GM12801 (cell line): ENCODE measurements around the gene SLC46A3.

Source experiments
- CTCF ChIP-seq: IDR thresholded peaks from one replicate; pipeline ENCODE4 v1.5.1; 2011; ENCODE audit warnings: control low read depth; ENCODE audit not compliant: insufficient read length; ENCODE audit errors: extremely low read depth

SLC46A3 gene

DNA sequence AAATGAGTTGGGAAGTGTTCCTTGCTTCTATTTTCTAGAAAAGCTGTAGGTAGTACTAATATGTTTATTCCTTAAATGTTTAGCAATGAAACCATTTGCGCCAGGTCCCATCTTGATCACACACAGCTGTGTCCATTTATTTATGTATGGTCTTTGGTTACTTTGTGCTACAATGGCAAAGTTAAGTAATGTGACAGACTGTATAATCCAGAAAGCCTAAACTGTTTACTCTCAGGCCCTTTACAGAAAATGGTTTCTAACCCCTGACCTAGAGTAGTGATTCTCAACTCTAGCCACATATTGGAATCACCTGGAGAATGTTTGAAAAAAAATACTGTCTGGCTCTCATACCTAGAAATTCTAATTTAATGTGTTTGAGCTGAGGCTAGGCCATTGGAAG, 21.3 kb downstream of the SLC46A3 start:
- no peak for TF ChIP-seq CTCF

DNA sequence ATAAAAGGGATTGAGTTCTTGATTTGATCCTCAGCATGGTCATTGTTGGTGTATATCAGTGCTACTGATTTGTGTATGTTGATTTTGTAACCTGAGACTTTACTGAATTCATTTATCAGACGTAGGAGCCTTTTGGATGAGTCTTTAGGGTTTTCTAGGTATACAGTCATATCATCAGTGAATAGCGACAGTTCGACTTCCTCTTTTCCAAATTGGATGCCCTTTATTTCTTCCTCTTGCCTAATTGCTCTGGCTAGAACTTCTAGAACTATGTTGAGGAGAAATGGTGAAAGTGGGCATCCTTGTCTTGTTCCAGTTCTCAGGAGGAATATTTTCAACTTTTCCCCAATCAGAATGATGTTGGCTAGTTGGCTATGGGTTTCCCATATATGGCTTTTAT, 32.9 kb downstream of the SLC46A3 start:
- TF ChIP-seq CTCF: no peak

DNA sequence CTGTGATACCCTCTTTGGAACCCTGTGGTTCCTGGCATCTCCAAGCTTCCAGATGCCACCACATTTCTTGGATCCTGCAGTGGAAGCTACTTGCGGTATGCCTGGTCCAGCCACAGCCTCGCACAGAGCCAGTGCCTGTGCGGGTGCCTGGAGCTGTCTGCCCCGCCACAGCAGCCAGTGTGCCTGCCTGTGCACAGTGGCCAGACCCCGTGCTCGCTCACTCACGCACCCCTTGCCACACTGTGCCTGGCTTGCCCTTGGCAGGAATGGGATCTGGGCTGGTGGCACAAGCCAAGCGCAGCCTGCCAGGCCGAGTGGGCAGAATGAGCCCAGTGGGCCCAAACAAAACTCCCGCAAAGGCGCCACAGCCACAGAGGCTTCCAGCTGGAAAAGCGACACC, 33.7 kb downstream of the SLC46A3 start:
- no peak for TF ChIP-seq CTCF

GRCh38 chr13:28684257-28684656, 34.5 kb downstream of the SLC46A3 start:
- TF ChIP-seq CTCF: no peak

GRCh38 chr13:28680541-28680940, 38.2 kb downstream of the SLC46A3 start:
- TF ChIP-seq CTCF: no peak

- TF ChIP-seq CTCF: no peak
These were observed 39.1 kb downstream of the SLC46A3 start for GRCh38 chr13:28679628-28680027.

DNA sequence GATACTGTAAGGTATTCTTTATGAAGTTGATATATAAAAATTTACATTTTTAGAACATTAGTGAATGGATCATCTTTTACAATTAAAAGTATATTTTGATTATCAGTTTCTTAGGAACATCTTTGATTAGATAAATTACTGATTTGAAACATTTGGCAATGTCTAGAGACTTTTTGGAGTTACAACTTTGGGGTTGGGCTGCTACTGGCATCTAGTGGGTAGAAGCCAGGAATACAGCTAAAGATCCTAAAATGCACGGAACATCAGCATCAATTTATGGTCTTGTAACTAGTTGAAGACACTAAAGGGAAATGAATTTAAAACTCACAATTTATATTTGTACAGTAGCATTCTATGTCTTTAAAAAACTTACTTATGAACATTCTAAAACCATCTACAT, 40.0 kb downstream of the SLC46A3 start:
- no peak for TF ChIP-seq CTCF
